Measurements from ENCODE around the gene RPS3.

The RPS3 gene

GRCh38 chr11:75427181-75427580 is 27.9 kb downstream of the RPS3 start:
- Histone ChIP-seq H3K9me3 (ENCODE audit: control insufficient read depth, low read length) (no peaks in the 10 kb centered on the region), H3K27me3 (ENCODE audit: control insufficient read depth, insufficient read depth, low read length, poor library complexity, severe bottlenecking) (peaks cover 48% of the 10 kb centered on the region), H3K27ac (ENCODE audit: insufficient read depth, low read depth, low read length, poor library complexity, severe bottlenecking) (no peak overlapping the region), H3K4me1 (ENCODE audit: control insufficient read depth, insufficient read depth, low read length) (peaks cover 10% of the 10 kb centered on the region), H3K4me3 (ENCODE audit: insufficient read depth, low read depth, low read length) (no peak overlapping the region), H3K36me3 (ENCODE audit: control insufficient read depth, insufficient read depth, low read length) (peaks cover 6% of the 10 kb centered on the region)

GRCh38 chr11:75428281-75428724 is 29.0 kb downstream of the RPS3 start:
- H3K27ac ChIP-seq (ENCODE audit: insufficient read depth, low read depth, low read length, poor library complexity, severe bottlenecking), result no peak overlapping the region
- H3K4me3 ChIP-seq (ENCODE audit: insufficient read depth, low read depth, low read length), result peak overlapping the region; percentile 1
- peaks cover 15% of the 10 kb centered on the region for H3K4me1 ChIP-seq (ENCODE audit: control insufficient read depth, insufficient read depth, low read length)
- H3K27me3 ChIP-seq (ENCODE audit: control insufficient read depth, insufficient read depth, low read length, poor library complexity, severe bottlenecking), result peaks cover 58% of the 10 kb centered on the region
- no peaks in the 10 kb centered on the region for H3K9me3 ChIP-seq (ENCODE audit: control insufficient read depth, low read length)
- H3K36me3 ChIP-seq (ENCODE audit: control insufficient read depth, insufficient read depth, low read length), result no peaks in the 10 kb centered on the region
- WGBS, 2 experiments, result 67% methylated on average over 32 of the region's 32 CpGs

- no peak overlapping the region for H3K4me3 ChIP-seq (ENCODE audit: insufficient read depth, low read depth, low read length)
- H3K36me3 ChIP-seq (ENCODE audit: control insufficient read depth, insufficient read depth, low read length), result no peaks in the 10 kb centered on the region
- H3K4me1 ChIP-seq (ENCODE audit: control insufficient read depth, insufficient read depth, low read length), result peaks cover 14% of the 10 kb centered on the region
- WGBS, 2 experiments, result 94 to 95% methylated on average over 16 of the region's 16 CpGs
- H3K27ac ChIP-seq (ENCODE audit: insufficient read depth, low read depth, low read length, poor library complexity, severe bottlenecking), result no peak overlapping the region
- no peaks in the 10 kb centered on the region for H3K9me3 ChIP-seq (ENCODE audit: control insufficient read depth, low read length)
- peaks cover 58% of the 10 kb centered on the region for H3K27me3 ChIP-seq (ENCODE audit: control insufficient read depth, insufficient read depth, low read length, poor library complexity, severe bottlenecking)
Observed at GRCh38 chr11:75428989-75429640, 29.8 kb downstream of the RPS3 start.

- Histone ChIP-seq H3K4me1 (ENCODE audit: control insufficient read depth, insufficient read depth, low read length) (peaks cover 10% of the 10 kb centered on the region), H3K9me3 (ENCODE audit: control insufficient read depth, low read length) (no peaks in the 10 kb centered on the region), H3K36me3 (ENCODE audit: control insufficient read depth, insufficient read depth, low read length) (no peaks in the 10 kb centered on the region), H3K27me3 (ENCODE audit: control insufficient read depth, insufficient read depth, low read length, poor library complexity, severe bottlenecking) (peaks cover 58% of the 10 kb centered on the region), H3K27ac (ENCODE audit: insufficient read depth, low read depth, low read length, poor library complexity, severe bottlenecking) (no peak overlapping the region), H3K4me3 (ENCODE audit: insufficient read depth, low read depth, low read length) (peak overlapping the region; percentile 7)
- WGBS, 2 experiments, result 40% methylated on average over 25 of the region's 25 CpGs
Observed at GRCh38 chr11:75429641-75429901, 30.3 kb downstream of the RPS3 start.

GRCh38 chr11:75429902-75430713 is 30.8 kb downstream of the RPS3 start:
- Histone ChIP-seq H3K27ac (ENCODE audit: insufficient read depth, low read depth, low read length, poor library complexity, severe bottlenecking) (no peak overlapping the region), H3K27me3 (ENCODE audit: control insufficient read depth, insufficient read depth, low read length, poor library complexity, severe bottlenecking) (peaks cover 58% of the 10 kb centered on the region), H3K9me3 (ENCODE audit: control insufficient read depth, low read length) (no peaks in the 10 kb centered on the region), H3K4me3 (ENCODE audit: insufficient read depth, low read depth, low read length) (peak overlapping the region; percentile 29), H3K4me1 (ENCODE audit: control insufficient read depth, insufficient read depth, low read length) (peaks cover 7% of the 10 kb centered on the region), H3K36me3 (ENCODE audit: control insufficient read depth, insufficient read depth, low read length) (no peaks in the 10 kb centered on the region)
- 2% methylated on average over 134 of the region's 134 CpGs for WGBS, 2 experiments

- H3K4me1 ChIP-seq (ENCODE audit: control insufficient read depth, insufficient read depth, low read length), result peaks cover 7% of the 10 kb centered on the region
- no peaks in the 10 kb centered on the region for H3K36me3 ChIP-seq (ENCODE audit: control insufficient read depth, insufficient read depth, low read length)
- 37% methylated on average over 32 of the region's 32 CpGs for WGBS, 2 experiments
- peak overlapping the region; percentile 29 for H3K4me3 ChIP-seq (ENCODE audit: insufficient read depth, low read depth, low read length)
- no peaks in the 10 kb centered on the region for H3K9me3 ChIP-seq (ENCODE audit: control insufficient read depth, low read length)
- no peak overlapping the region for H3K27ac ChIP-seq (ENCODE audit: insufficient read depth, low read depth, low read length, poor library complexity, severe bottlenecking)
- H3K27me3 ChIP-seq (ENCODE audit: control insufficient read depth, insufficient read depth, low read length, poor library complexity, severe bottlenecking), result peaks cover 58% of the 10 kb centered on the region
Observed at GRCh38 chr11:75430714-75431532, 31.6 kb downstream of the RPS3 start.

- no peak overlapping the region for H3K4me3 ChIP-seq (ENCODE audit: insufficient read depth, low read depth, low read length)
- H3K4me1 ChIP-seq (ENCODE audit: control insufficient read depth, insufficient read depth, low read length), result peaks cover 7% of the 10 kb centered on the region
- peaks cover 58% of the 10 kb centered on the region for H3K27me3 ChIP-seq (ENCODE audit: control insufficient read depth, insufficient read depth, low read length, poor library complexity, severe bottlenecking)
- 55 to 58% methylated on average over 16 of the region's 16 CpGs for WGBS, 2 experiments
- no peak overlapping the region for H3K27ac ChIP-seq (ENCODE audit: insufficient read depth, low read depth, low read length, poor library complexity, severe bottlenecking)
- H3K36me3 ChIP-seq (ENCODE audit: control insufficient read depth, insufficient read depth, low read length), result no peaks in the 10 kb centered on the region
- H3K9me3 ChIP-seq (ENCODE audit: control insufficient read depth, low read length), result no peaks in the 10 kb centered on the region
Observed at GRCh38 chr11:75431533-75432525, 32.5 kb downstream of the RPS3 start.

- peaks cover 53% of the 10 kb centered on the region for H3K27me3 ChIP-seq (ENCODE audit: control insufficient read depth, insufficient read depth, low read length, poor library complexity, severe bottlenecking)
- H3K36me3 ChIP-seq (ENCODE audit: control insufficient read depth, insufficient read depth, low read length), result no peaks in the 10 kb centered on the region
- no peaks in the 10 kb centered on the region for H3K9me3 ChIP-seq (ENCODE audit: control insufficient read depth, low read length)
- H3K4me1 ChIP-seq (ENCODE audit: control insufficient read depth, insufficient read depth, low read length), result peaks cover 7% of the 10 kb centered on the region
- 9 to 10% methylated on average over 14 of the region's 14 CpGs for WGBS, 2 experiments
- no peak within 1 kb of the TSS for H3K27ac ChIP-seq (ENCODE audit: insufficient read depth, low read depth, low read length, poor library complexity, severe bottlenecking)
- H3K4me3 ChIP-seq (ENCODE audit: insufficient read depth, low read depth, low read length), result no peak within 1 kb of the TSS
Observed at GRCh38 chr11:75432911-75433321, 33.6 kb downstream of the RPS3 start, which contains the start of gene KLHL35. KLHL35 (minus strand) TSS chr11:75433203; CDS start chr11:75430629, 2,574 bp downstream.

GRCh38 chr11:75433443-75433842 is 34.1 kb downstream of the RPS3 start:
- Histone ChIP-seq H3K9me3 (ENCODE audit: control insufficient read depth, low read length) (no peaks in the 10 kb centered on the region), H3K27ac (ENCODE audit: insufficient read depth, low read depth, low read length, poor library complexity, severe bottlenecking) (no peak overlapping the region), H3K36me3 (ENCODE audit: control insufficient read depth, insufficient read depth, low read length) (no peaks in the 10 kb centered on the region), H3K4me3 (ENCODE audit: insufficient read depth, low read depth, low read length) (no peak overlapping the region), H3K27me3 (ENCODE audit: control insufficient read depth, insufficient read depth, low read length, poor library complexity, severe bottlenecking) (peaks cover 48% of the 10 kb centered on the region), H3K4me1 (ENCODE audit: control insufficient read depth, insufficient read depth, low read length) (peaks cover 7% of the 10 kb centered on the region)
- 79 to 81% methylated on average over 6 of the region's 6 CpGs for WGBS, 2 experiments

Measured in ectodermal cell (in vitro differentiated cells).